Right ventricle myocardium superior (tissue), 1 donor: ENCODE measurements around the gene TXNDC11. TPM values are rescaled to one million over a fixed set of nuclear protein-coding genes. Genes with fewer than 3 reads are reported as not detected.

Experiments used
- ATAC-seq: fragments of 200-7000 bp; cut with Tn5 transposase; one replicate; pipeline ENCODE4 v1.9.1; 2020; ENCODE audit warnings: mild to moderate bottlenecking; ENCODE audit not compliant: poor library complexity
- DNase-seq: peaks from one replicate; pipeline ENCODE4 v3.0.0-alpha.2; 2020
- intact Hi-C: fragments of 100-400 bp; cut with DNase I; formaldehyde crosslinking; loops from one replicate; pipeline ENCODE4 v1.11.2; 2022
- total RNA-seq: library from RNA; stranded (reverse); fragmentation: NEBNext Ultra II Directional; extraction: Animal tissue kit (Norgen Biotek cat#: 25700); gene quantifications from one replicate; pipeline ENCODE4 v1.2.1, GENCODE V29; 2021
- donor health status: DM: no; HTN: yes; CAD: no; lungs with severe emphysema.

The TXNDC11 gene
- total RNA-seq, 1 donor from 2014 or later = 18.6 TPM

GRCh38 chr16:11649276-11649675, 93.4 kb downstream of the TXNDC11 start:
- intact Hi-C loops = loop anchor here (10.0 kb wide), 1 partner anchor 254 kb away; no protein-coding TSS in a partner anchor
- DNase-seq (no peak), ATAC-seq (no peak)

- ATAC-seq = no peak
- no peak for DNase-seq
- intact Hi-C loops = loop anchor here (10.0 kb wide), 1 partner anchor 248 kb away; no protein-coding TSS in a partner anchor
Observed at GRCh38 chr16:11642765-11643116, 99.9 kb downstream of the TXNDC11 start.

DNA sequence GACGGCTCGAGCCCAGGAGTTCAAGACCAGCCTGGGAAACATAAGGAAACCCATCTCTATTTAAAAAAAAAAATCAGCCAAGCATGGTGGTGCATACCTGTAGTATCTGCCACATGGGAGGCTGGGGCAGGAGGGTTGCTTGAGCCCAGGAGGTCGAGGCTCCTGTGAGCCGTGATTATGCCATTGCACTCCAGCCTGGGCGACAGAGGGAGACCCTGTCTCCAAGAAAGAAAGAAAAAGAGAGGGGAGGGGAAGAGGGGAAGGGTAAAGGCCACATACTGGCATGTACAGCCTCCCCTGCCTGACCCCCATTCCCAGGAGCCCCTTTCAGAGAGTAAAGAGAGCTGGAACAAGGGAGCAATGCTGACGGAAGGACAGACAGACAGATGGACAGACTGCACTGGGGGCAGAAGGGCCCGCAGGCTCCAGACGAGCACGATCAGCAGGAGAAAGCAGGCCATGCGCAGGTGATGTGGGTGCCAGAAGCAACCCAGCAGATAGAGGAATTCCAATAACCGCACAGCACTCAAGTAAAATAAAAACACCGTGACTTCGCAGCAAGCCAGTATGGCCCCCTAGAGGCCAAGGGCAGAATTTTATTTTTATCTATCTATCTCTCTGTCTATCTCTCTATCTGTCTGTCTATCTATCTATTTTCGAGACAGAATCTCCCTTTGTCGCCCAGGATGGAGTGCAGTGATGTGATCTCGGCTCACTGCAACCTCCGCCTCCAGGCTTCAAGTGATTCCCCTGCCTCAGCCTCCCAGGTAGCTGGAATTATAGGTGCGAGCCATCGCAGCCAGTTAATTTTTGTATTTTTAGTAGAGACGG, 101.5 kb downstream of the TXNDC11 start:
- DNase-seq (no peak), ATAC-seq (peak; percentile 58)
- intact Hi-C loops = loop anchor here (10.0 kb wide), 1 partner anchor 246 kb away; no protein-coding TSS in a partner anchor

DNA sequence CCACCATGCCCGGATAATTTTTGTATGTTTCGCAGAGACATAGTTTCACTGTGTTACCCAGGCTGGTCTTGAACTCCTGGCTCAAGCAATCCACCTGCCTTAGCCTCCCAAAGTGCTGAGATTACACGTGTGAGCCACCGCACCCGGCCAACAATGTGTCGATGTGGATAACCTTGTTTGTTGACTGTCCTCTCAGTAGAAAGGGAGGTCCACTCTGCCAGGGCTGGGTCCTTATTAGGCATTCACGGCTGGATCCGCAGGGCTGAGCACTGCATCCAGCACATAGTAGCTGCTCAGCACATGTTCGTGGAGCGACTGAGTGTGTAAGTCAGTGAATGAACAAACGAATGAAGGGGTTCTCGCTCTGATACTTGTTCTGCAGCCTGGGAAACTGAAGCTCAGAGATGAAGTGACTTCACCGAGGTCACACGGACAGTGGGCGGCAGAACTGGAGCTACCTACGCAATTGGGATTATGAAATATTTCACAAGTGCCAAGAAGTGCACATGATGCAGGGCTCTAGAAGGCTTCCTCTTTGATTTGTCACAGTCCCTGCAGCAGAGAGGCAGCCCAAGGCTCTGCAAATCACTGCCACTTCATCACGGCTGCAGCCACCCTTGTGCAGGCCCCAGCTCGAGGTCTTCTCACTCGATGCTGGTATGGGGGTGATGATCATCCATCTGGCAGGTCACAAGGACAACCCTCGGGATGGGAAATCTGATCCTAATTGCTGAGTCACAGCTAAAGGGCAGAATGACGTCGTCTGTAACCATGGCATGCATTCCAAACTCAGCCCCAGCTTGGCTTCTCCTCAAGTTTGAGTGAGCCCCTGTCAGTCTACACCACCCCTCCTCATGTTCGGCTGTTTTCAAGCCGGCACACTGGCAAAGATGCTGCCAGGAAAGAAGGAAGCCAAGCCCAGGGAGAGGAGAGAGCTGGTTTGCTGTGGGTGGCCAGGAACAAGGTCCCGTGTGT, 102.4 kb downstream of the TXNDC11 start:
- peak; percentile 89 for DNase-seq
- intact Hi-C loops = loop anchor here (10.0 kb wide), 1 partner anchor 245 kb away; no protein-coding TSS in a partner anchor

GRCh38 chr16:11639008-11639562, 103.6 kb downstream of the TXNDC11 start:
- DNase-seq = no peak
- intact Hi-C loops = no loop called here
- ATAC-seq = no peak

More for the DNA sequence above, 102.4 kb downstream of the TXNDC11 start:
- ATAC-seq = peak; percentile 94

DNA sequence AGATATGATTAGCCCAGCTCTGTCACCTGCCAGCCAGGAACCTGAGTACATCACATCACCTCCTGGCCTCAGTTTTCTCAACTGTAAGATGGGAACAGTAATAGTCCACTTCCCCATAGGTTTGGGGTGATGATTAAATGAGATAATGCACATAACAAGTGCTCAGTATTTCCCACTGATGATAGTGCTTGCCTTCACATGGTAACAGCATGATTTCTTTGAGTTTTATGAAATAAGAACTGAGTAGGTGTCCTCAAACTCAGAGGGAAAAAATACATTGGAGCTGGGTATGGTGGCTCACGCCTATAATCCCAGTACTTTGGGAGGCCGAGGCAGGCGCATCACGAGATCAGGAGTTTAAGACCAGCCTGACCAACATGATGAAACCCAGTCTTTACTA, 104.5 kb downstream of the TXNDC11 start:
- no peak for ATAC-seq
- intact Hi-C loops = no loop called here
- no peak for DNase-seq

- ATAC-seq = no peak
- intact Hi-C loops = no loop called here
- no peak for DNase-seq
Observed at GRCh38 chr16:11637320-11637719, 105.3 kb downstream of the TXNDC11 start.

DNA sequence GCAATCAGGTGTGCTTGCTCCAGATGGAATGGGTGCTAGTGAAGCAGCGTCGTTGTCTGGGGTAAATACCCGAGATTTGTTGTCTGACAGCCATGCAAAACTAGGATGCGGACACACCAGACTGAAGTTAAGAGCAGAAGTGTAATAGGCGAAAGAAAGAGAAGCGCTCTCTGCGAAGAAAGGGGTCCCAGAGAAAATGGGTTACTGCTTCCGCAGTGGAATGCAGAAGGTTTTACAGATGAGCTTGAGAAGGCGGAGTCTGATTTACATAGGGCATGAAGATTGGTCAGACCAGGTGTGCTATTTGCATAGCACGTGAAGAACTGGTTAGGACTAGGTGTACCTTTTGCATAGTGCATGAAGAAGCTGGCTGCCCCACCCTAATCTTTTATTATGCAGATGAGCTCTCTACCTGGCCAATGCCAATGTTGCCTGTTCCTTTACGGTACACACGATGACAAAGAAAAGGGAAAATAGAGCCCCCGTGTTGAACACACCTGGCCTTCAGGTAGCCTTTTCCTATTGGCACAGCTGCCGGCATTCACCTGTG, 106.4 kb downstream of the TXNDC11 start:
- intact Hi-C loops = no loop called here
- ATAC-seq = no peak
- no peak for DNase-seq

GRCh38 chr16:11635679-11636171, 106.9 kb downstream of the TXNDC11 start:
- intact Hi-C loops = no loop called here
- ATAC-seq (no peak), DNase-seq (no peak)

DNA sequence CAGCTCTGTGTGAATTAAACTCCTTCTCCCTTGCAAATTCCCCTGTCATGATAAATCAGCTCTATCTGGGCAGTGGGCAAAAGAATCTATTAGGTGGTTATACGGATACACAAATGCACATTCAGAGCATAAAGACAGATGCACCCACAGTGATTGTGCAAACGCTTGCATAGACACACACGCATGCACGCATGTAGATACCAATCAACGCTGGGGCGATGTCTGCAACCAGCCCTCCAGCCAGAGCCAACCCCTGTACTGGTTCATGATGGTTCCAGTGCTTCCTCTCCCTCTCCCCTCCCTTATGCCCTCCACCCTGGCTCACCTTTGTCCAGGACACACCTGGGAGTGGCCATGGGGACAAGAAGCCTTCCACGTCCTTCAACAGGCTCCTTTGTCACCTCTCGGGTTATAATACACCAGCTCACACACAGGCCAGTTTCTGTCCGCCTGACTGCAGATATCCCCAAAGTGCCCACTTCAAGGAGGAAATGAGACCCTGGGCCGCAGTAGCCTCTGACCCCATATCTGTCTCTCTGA, 107.5 kb downstream of the TXNDC11 start:
- DNase-seq (no peak), ATAC-seq (no peak)
- intact Hi-C loops = no loop called here

DNA sequence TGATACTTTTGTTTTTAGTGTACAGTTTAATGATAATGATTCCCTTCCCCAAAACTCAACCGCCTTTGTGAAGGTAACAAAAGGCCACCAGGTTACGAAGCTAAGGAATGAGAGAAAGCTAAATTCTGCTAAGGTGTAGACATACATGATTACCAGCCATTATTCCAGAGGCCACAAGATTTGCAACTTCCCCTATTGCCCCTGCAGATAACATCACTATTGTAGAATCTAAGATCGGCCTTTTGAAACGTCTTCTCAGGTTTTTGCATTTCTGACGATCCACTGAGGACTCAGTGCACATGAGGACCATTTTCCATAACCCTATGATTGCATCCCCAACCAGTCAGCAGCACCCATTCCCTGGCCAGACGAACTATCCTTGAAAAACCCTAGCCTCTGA, 108.3 kb downstream of the TXNDC11 start:
- intact Hi-C loops = no loop called here
- ATAC-seq (no peak), DNase-seq (no peak)

DNA sequence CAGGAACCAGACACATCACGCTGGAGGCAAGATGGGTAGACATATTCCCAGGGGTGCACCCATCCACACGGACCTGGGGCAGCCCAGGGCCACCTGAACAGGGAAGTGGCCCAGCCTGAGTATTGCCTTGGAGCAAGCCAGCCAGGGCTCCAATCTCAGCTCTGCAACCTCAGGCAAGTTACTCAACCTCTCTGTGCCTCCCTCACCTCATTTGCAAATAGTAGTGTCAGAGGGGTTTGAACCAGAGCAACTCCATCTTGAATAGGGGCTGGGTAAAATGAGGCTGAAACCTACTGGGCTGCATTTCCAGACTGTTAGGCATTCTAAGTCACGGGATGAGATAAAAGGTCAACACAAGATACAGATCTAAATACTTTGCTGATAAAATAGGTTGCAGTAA, 109.5 kb downstream of the TXNDC11 start:
- ATAC-seq (no peak), DNase-seq (no peak)
- intact Hi-C loops = no loop called here

DNA sequence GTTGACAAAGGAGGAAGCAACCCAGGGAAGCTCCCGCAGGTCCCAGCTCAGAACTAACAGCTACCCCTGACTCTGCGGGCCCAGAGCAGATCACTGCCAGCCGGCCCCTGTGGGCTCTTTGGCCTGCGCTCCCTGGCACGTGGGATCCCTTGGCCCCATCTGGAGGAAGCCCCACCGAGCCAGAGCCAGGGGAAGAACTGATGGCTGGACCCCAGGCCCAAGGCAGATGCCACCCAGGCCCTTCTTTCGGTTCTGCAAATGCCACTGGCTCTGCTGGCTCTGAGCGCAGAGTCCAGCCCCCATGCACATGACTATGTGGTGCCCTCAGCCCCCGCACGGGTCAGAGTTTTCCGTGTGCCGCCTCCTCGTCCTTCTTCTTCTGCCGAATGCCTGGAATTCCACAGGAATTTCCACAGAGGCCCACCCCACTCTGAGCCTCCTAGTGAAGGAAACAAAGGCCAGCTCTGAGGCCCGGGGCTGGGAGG, 110.2 kb downstream of the TXNDC11 start:
- ATAC-seq (peak; percentile 40), DNase-seq (peak; percentile 59)
- intact Hi-C loops = no loop called here

- intact Hi-C loops = no loop called here
- DNase-seq = no peak
- ATAC-seq = no peak
Observed at GRCh38 chr16:11631214-11631613, 111.4 kb downstream of the TXNDC11 start.

- DNase-seq = no peak
- no peak for ATAC-seq
- intact Hi-C loops = no loop called here
Observed at GRCh38 chr16:11630768-11631056, 111.9 kb downstream of the TXNDC11 start.

GRCh38 chr16:11630046-11630767, 112.5 kb downstream of the TXNDC11 start:
- intact Hi-C loops = no loop called here
- ATAC-seq (no peak), DNase-seq (no peak)
